IMR-90 (cell line): ENCODE results near the gene EML6. TPM values are rescaled to one million over a fixed set of nuclear protein-coding genes. Genes with fewer than 3 reads are reported as not detected.

Experiments
- ATAC-seq: fragments of 200-7000 bp; cut with Tn5 transposase; 2 replicates; pipeline ENCODE4 v1.9.1; 2020; ENCODE audit warnings: low read depth, mild to moderate bottlenecking, moderate library complexity
- BruUV-seq: library from RNA; stranded (reverse); fragments of 400-500 nt; replicated peaks from 2 replicates; lab custom pipeline; 2021; lab: Mats Ljungman, UMichigan
- CTCF ChIA-PET: fragments of 300-600 bp; formaldehyde crosslinking; extraction: SDS; loops from one replicate; lab custom pipeline; 2021; ENCODE audit warnings: antibody characterized with exemption; lab: Yijun Ruan, JAX
- POLR2A ChIA-PET: fragments of 300-600 bp; sonication (Branson Sonifier 250); formaldehyde crosslinking; loops from one replicate; lab custom pipeline; 2022; ENCODE audit warnings: antibody characterized with exemption; ENCODE audit not compliant: unreplicated experiment; lab: Charles Lee
- DNase-seq: peaks from one replicate; pipeline ENCODE4 v3.0.0; 2013
- H2AFZ ChIP-seq: replicated peaks from 2 replicates; pipeline ENCODE3; 2013; ENCODE audit warnings: low read length, mild to moderate bottlenecking; ENCODE audit not compliant: poor library complexity
- H2AK5ac ChIP-seq: 2 replicates; pipeline ENCODE4 v1.6.1; 2013; ENCODE audit warnings: low read depth, low read length, inconsistent platforms
- H2AK9ac ChIP-seq: replicated peaks from 2 replicates; pipeline ENCODE3; 2013; ENCODE audit warnings: mild to moderate bottlenecking, low read depth, low read length, moderate library complexity; ENCODE audit not compliant: poor library complexity
- H2BK120ac ChIP-seq: 2 replicates; pipeline ENCODE4 v1.6.1; 2013; ENCODE audit warnings: low read depth, low read length, inconsistent platforms
- H2BK15ac ChIP-seq: 3 replicates; pipeline ENCODE4 v1.6.1; 2013; ENCODE audit warnings: low read depth, low read length, inconsistent platforms
- H2BK20ac ChIP-seq: 2 replicates; pipeline ENCODE4 v1.6.1; 2013; ENCODE audit warnings: low read depth, mild to moderate bottlenecking, inconsistent platforms, low read length, moderate library complexity
- H2BK5ac ChIP-seq: 2 replicates; pipeline ENCODE4 v1.6.1; 2013; ENCODE audit warnings: mild to moderate bottlenecking, low read depth, low read length, inconsistent platforms; ENCODE audit not compliant: poor library complexity, severe bottlenecking
- H3K14ac ChIP-seq: replicated peaks from 2 replicates; pipeline ENCODE4 v1.6.1; 2013; ENCODE audit warnings: low read depth, low read length, inconsistent platforms
- H3K18ac ChIP-seq: 2 replicates; pipeline ENCODE4 v1.6.1; 2013; ENCODE audit warnings: low read depth, low read length, control low read depth
- H3K23ac ChIP-seq: 2 replicates; pipeline ENCODE4 v1.6.1; 2013; ENCODE audit warnings: low read depth, low read length, inconsistent platforms
- H3K27ac ChIP-seq: 2 replicates; pipeline ENCODE4 v1.5.1; 2013; ENCODE audit warnings: mild to moderate bottlenecking, control low read depth, low read length; ENCODE audit not compliant: insufficient read depth
- H3K27me3 ChIP-seq: 2 replicates; pipeline ENCODE4 v1.6.1; 2013; ENCODE audit warnings: low read length; ENCODE audit not compliant: control insufficient read depth, insufficient read depth
- H3K36me3 ChIP-seq: 2 replicates; pipeline ENCODE4 v1.6.1; 2013; ENCODE audit warnings: low read length, mixed read lengths; ENCODE audit not compliant: control insufficient read depth, insufficient read depth
- H3K4ac ChIP-seq: 2 replicates; pipeline ENCODE4 v1.6.1; 2013; ENCODE audit warnings: low read depth, low read length, inconsistent platforms
- H3K4me1 ChIP-seq: 2 replicates; pipeline ENCODE4 v1.6.1; 2013; ENCODE audit warnings: low read length, mixed read lengths; ENCODE audit not compliant: control insufficient read depth, insufficient read depth
- H3K4me2 ChIP-seq: 2 replicates; pipeline ENCODE4 v1.6.1; 2013; ENCODE audit warnings: low read depth, mild to moderate bottlenecking, control low read depth, low read length, moderate library complexity
- H3K4me3 ChIP-seq: 2 replicates; pipeline ENCODE4 v1.5.1; 2013; ENCODE audit warnings: low read depth, mild to moderate bottlenecking, control low read depth, low read length, moderate library complexity; ENCODE audit not compliant: insufficient read depth
- H3K56ac ChIP-seq: 2 replicates; pipeline ENCODE4 v1.6.1; 2013; ENCODE audit warnings: low read length, inconsistent platforms; ENCODE audit not compliant: insufficient read depth; ENCODE audit errors: extremely low read depth
- H3K79me1 ChIP-seq, 2 experiments: 2 replicates each; pipeline ENCODE4 v1.6.1; 2013; ENCODE audit warnings: low read length in 2 of 2, inconsistent platforms in 1 of 2, low read depth in 1 of 2
- H3K9ac ChIP-seq: 2 replicates; pipeline ENCODE4 v1.6.1; 2013; ENCODE audit warnings: low read depth, low read length, control low read depth
- H3K9me1 ChIP-seq: 2 replicates; pipeline ENCODE4 v1.6.1; 2013; ENCODE audit warnings: low read length, inconsistent platforms; ENCODE audit not compliant: insufficient read depth
- H3K9me3 ChIP-seq: 2 replicates; pipeline ENCODE4 v1.6.1; 2013; ENCODE audit warnings: low read length; ENCODE audit not compliant: control insufficient read depth, insufficient read depth
- H4K20me1 ChIP-seq: 2 replicates; pipeline ENCODE4 v1.6.1; 2013; ENCODE audit warnings: low read length, inconsistent platforms; ENCODE audit not compliant: insufficient read depth
- H4K5ac ChIP-seq: 2 replicates; pipeline ENCODE4 v1.6.1; 2013; ENCODE audit warnings: mild to moderate bottlenecking, low read depth, low read length, control low read depth
- H4K8ac ChIP-seq, 2 experiments: 2 replicates each; pipeline ENCODE4 v1.6.1; 2013; ENCODE audit warnings: low read depth in 2 of 2, low read length in 2 of 2, control low read depth in 1 of 2, inconsistent platforms in 1 of 2
- H4K91ac ChIP-seq: 2 replicates; pipeline ENCODE4 v1.6.1; 2013; ENCODE audit warnings: low read depth, low read length, inconsistent platforms; ENCODE audit not compliant: insufficient read depth
- BHLHE40 ChIP-seq: fragments of 150-350 bp; IDR thresholded peaks from 2 replicates; pipeline ENCODE4 v1.6.1; 2016; ENCODE audit warnings: mild to moderate bottlenecking, low read depth, low read length
- CEBPB ChIP-seq: IDR thresholded peaks from 2 replicates; pipeline ENCODE4 v1.6.1; 2012; ENCODE audit warnings: low read depth, low read length, improper control_type of control experiment
- CHD1 ChIP-seq: IDR thresholded peaks from 2 replicates; pipeline ENCODE4 v1.6.1; 2012; ENCODE audit warnings: low read depth, low read length, improper control_type of control experiment
- FOS ChIP-seq: fragments of 150-350 bp; IDR thresholded peaks from 2 replicates; pipeline ENCODE4 v1.6.1; 2016; ENCODE audit warnings: low read depth, low read length
- MAFK ChIP-seq: IDR thresholded peaks from 2 replicates; pipeline ENCODE4 v1.6.1; 2012; ENCODE audit warnings: low read depth, low read length, improper control_type of control experiment
- MAZ ChIP-seq: IDR thresholded peaks from 2 replicates; pipeline ENCODE4 v1.6.1; 2012; ENCODE audit warnings: low read depth, mild to moderate bottlenecking, low read length, improper control_type of control experiment, moderate library complexity, borderline replicate concordance
- MXI1 ChIP-seq: IDR thresholded peaks from 2 replicates; pipeline ENCODE4 v1.6.1; 2012; ENCODE audit warnings: low read depth, mild to moderate bottlenecking, low read length, moderate library complexity, borderline replicate concordance
- NFE2L2 ChIP-seq: fragments of 150-350 bp; IDR thresholded peaks from 2 replicates; pipeline ENCODE4 v1.6.1; 2016; ENCODE audit warnings: low read depth, mild to moderate bottlenecking, low read length
- POLR2A ChIP-seq: IDR thresholded peaks from 2 replicates; pipeline ENCODE4 v1.6.1; 2012; ENCODE audit warnings: mild to moderate bottlenecking, low read depth, low read length
- RAD21 ChIP-seq: IDR thresholded peaks from 2 replicates; pipeline ENCODE4 v1.6.1; 2012; ENCODE audit warnings: low read length, improper control_type of control experiment
- RCOR1 ChIP-seq: IDR thresholded peaks from 2 replicates; pipeline ENCODE4 v1.6.1; 2012; ENCODE audit warnings: mild to moderate bottlenecking, low read length, improper control_type of control experiment; ENCODE audit not compliant: insufficient replicate concordance
- RFX5 ChIP-seq: IDR thresholded peaks from 2 replicates; pipeline ENCODE4 v1.8.0; 2012; ENCODE audit warnings: low read depth, mild to moderate bottlenecking, low read length, moderate library complexity
- SMC3 ChIP-seq: fragments of 150-350 bp; IDR thresholded peaks from 2 replicates; pipeline ENCODE4 v1.6.1; 2016; ENCODE audit warnings: low read depth, mild to moderate bottlenecking, antibody characterized with exemption, low read length, moderate library complexity
- WGBS, 2 experiments: methylation state at CpG; one replicate each; pipeline versions ENCODE4 v1.1.5 to v1.1.7; 2013; ENCODE audit warnings: missing lambda C conversion rate in 2 of 2; ENCODE audit not compliant: insufficient read length in 1 of 2; ENCODE audit errors: extremely low coverage in 2 of 2; 5-methylcytosine and 5-hydroxymethylcytosine counted together
- dilution Hi-C: fragments of 300-500 bp; cut with HindIII; formaldehyde crosslinking; loops from one replicate; pipeline ENCODE4 v1.14.3; 2018; ENCODE audit warnings: low sequenced_read_pairs; ENCODE audit not compliant: unreplicated experiment
- in situ Hi-C: fragments of 300-500 bp; cut with MboI; formaldehyde crosslinking; loops from 3 replicates; pipeline ENCODE4 v1.14.3; 2019; ENCODE audit warnings: low sequenced_read_pairs, inconsistent platforms, mixed read lengths
- intact Hi-C: fragments of 100-400 bp; cut with micrococcal nuclease; formaldehyde crosslinking; loops from 2 replicates; pipeline ENCODE4 v1.10.0; 2022
- polyA plus RNA-seq, 3 experiments: library from polyadenylated mRNA; depleted of rRNA; stranded (reverse); fragments of >200 nt; gene quantifications; 2 replicates each; pipeline ENCODE4 v1.2.3, GENCODE V29; 2012; ENCODE audit warnings: low replicate concordance in 1 of 3
- total RNA-seq: library from RNA; depleted of rRNA; stranded (reverse); fragments of >200 nt; gene quantifications from 2 replicates; pipeline ENCODE4 v1.2.3, GENCODE V29; 2012
- TF ChIP-seq, protein P1 (sequence below): fragments of 150-350 bp; IDR thresholded peaks from 2 replicates; pipeline ENCODE4 v1.6.1; 2016; ENCODE audit warnings: low read depth, mild to moderate bottlenecking, low read length, moderate library complexity, borderline replicate concordance
- TF ChIP-seq, protein P2 (sequence below): conservative IDR thresholded peaks from 2 replicates; pipeline ENCODE4 v1.5.1; 2012; ENCODE audit warnings: mild to moderate bottlenecking, low read depth, low read length, improper control_type of control experiment
- TF ChIP-seq, protein P3 (sequence below): fragments of 150-350 bp; IDR thresholded peaks from 2 replicates; pipeline ENCODE4 v1.6.1; 2017; ENCODE audit warnings: mild to moderate bottlenecking, antibody characterized with exemption, low read length, low read depth

The EML6 gene
- total and polyA plus RNA-seq, 2 of the 4 experiments (the other 2 are of a cell fraction): 0.18 to 0.19 TPM

DNA sequence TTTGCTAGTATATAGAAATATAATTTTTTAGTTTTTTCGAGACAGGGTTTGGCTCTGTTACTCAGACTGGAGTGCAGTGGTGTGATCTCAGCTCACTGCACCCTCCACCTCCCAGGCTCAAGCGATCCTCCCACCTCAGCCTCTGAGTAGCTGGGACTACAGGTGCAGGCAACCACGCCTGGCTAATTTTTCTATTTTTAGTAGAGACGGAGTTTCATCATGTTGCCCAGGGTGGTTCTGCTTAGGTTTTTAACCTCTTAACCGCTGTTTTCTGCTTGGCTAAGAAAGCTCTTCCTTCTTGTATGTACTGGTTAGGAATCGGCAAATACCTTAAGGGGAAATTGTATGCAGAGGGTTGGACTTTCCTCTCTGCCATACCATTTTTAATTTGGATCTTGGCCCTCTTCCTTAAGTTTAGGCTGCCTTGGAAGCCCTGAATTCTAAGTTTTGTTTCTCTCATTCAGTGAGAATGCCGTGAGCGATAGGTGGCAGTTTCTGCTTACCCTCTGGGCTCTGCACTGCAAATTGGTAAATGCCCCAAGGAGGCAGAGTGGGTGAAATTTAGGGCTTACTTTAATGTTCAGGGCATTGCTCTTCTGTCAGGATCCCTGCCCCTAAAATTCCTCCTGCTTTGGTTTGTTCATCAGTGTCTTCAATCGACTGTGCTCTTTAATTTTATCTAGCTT, 32.3 kb downstream of the EML6 start:
- WGBS, 2 experiments: no CpG with 5 or more reads among the region's 9 CpGs
- intact Hi-C loops: no loop called here
- H3K18ac ChIP-seq: no peak overlapping the region
- H2BK20ac ChIP-seq: no peak overlapping the region
- H2BK120ac ChIP-seq: no peak overlapping the region
- no peak overlapping the region for H2BK5ac ChIP-seq
- H4K20me1 ChIP-seq: no peaks in the 10 kb centered on the region
- H3K79me1 ChIP-seq: no peaks in the 10 kb centered on the region
- in situ Hi-C loops: no loop called here
- dilution Hi-C loops: no loop called here
- H3K9me3 ChIP-seq: no peaks in the 10 kb centered on the region
- H4K91ac ChIP-seq: no peak overlapping the region
- H3K4me1 ChIP-seq: no peaks in the 10 kb centered on the region
- BruUV-seq: no TSS peak
- H2AK5ac ChIP-seq: no peak overlapping the region
- no peak for TF ChIP-seq CEBPB
- TF ChIP-seq, protein P1, sequence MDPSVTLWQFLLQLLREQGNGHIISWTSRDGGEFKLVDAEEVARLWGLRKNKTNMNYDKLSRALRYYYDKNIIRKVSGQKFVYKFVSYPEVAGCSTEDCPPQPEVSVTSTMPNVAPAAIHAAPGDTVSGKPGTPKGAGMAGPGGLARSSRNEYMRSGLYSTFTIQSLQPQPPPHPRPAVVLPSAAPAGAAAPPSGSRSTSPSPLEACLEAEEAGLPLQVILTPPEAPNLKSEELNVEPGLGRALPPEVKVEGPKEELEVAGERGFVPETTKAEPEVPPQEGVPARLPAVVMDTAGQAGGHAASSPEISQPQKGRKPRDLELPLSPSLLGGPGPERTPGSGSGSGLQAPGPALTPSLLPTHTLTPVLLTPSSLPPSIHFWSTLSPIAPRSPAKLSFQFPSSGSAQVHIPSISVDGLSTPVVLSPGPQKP: no peak
- no peak for TF ChIP-seq MAFK
- no peak for TF ChIP-seq NFE2L2
- no peak for TF ChIP-seq MXI1
- TF ChIP-seq SMC3: no peak
- no peak for TF ChIP-seq RAD21
- no peak for TF ChIP-seq RCOR1
- TF ChIP-seq POLR2A: no peak
- TF ChIP-seq, protein P2, sequence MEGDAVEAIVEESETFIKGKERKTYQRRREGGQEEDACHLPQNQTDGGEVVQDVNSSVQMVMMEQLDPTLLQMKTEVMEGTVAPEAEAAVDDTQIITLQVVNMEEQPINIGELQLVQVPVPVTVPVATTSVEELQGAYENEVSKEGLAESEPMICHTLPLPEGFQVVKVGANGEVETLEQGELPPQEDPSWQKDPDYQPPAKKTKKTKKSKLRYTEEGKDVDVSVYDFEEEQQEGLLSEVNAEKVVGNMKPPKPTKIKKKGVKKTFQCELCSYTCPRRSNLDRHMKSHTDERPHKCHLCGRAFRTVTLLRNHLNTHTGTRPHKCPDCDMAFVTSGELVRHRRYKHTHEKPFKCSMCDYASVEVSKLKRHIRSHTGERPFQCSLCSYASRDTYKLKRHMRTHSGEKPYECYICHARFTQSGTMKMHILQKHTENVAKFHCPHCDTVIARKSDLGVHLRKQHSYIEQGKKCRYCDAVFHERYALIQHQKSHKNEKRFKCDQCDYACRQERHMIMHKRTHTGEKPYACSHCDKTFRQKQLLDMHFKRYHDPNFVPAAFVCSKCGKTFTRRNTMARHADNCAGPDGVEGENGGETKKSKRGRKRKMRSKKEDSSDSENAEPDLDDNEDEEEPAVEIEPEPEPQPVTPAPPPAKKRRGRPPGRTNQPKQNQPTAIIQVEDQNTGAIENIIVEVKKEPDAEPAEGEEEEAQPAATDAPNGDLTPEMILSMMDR: no peak
- TF ChIP-seq CHD1: no peak
- TF ChIP-seq BHLHE40: no peak
- TF ChIP-seq MAZ: no peak
- TF ChIP-seq RFX5: no peak
- no peak for TF ChIP-seq FOS
- TF ChIP-seq, protein P3, sequence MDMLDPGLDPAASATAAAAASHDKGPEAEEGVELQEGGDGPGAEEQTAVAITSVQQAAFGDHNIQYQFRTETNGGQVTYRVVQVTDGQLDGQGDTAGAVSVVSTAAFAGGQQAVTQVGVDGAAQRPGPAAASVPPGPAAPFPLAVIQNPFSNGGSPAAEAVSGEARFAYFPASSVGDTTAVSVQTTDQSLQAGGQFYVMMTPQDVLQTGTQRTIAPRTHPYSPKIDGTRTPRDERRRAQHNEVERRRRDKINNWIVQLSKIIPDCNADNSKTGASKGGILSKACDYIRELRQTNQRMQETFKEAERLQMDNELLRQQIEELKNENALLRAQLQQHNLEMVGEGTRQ: no peak
- H3K56ac ChIP-seq: no peak overlapping the region
- no peak overlapping the region for H3K4ac ChIP-seq
- no peak overlapping the region for H4K5ac ChIP-seq
- ATAC-seq (no peak), DNase-seq (no peak)
- no peaks in the 10 kb centered on the region for H3K36me3 ChIP-seq
- H3K23ac ChIP-seq: no peak overlapping the region
- CTCF ChIA-PET: no interaction called here
- no peaks in the 10 kb centered on the region for H3K9me1 ChIP-seq
- no peak overlapping the region for H2BK15ac ChIP-seq
- no peak overlapping the region for H3K4me2 ChIP-seq
- no peak overlapping the region for H2AFZ ChIP-seq
- H3K27ac ChIP-seq: no peak overlapping the region
- H3K9ac ChIP-seq: no peak overlapping the region
- H3K14ac ChIP-seq: no peak overlapping the region
- no peak overlapping the region for H4K8ac ChIP-seq
- H3K4me3 ChIP-seq: no peak overlapping the region
- no peak overlapping the region for H2AK9ac ChIP-seq
- H3K27me3 ChIP-seq: peaks cover 3% of the 10 kb centered on the region; the same call in 1 of the 2 replicates
- POLR2A ChIA-PET: no interaction called here
